ENCODE results near the gene CPEB3.

GRCh38 chr10:92290837-92291615, at the start of gene CPEB3, which contains the start of gene MARCHF5:
- TF ChIP-seq CTCF (IDR thresholded peaks at IDR 0.05; ENCODE audit: borderline replicate concordance, extremely low read depth, low read length, poor library complexity, severe bottlenecking) (peak; percentile 44), EZH2 (IDR thresholded peaks at IDR 0.05; ENCODE audit: borderline replicate concordance, low read depth, low read length, severe bottlenecking) (no peak)
